ENCODE data around the gene METTL24.

Gene METTL24

GRCh38 chr6:110255211-110255750 lies 102.9 kb downstream of the METTL24 start:
- Histone ChIP-seq H3K9me3 (ENCODE audit: low read length) (no peaks in the 10 kb centered on the region), H3K4me3 (ENCODE audit: low read depth, low read length, poor library complexity, severe bottlenecking) (no peak overlapping the region), H3F3A (ENCODE audit: insufficient read depth, low read length) (no peaks in the 10 kb centered on the region), H3K4me2 (ENCODE audit: low read length) (no peak overlapping the region), H3K79me2 (ENCODE audit: insufficient read depth, low read length) (no peaks in the 10 kb centered on the region), H3K27ac (ENCODE audit: low read depth, low read length, poor library complexity, severe bottlenecking) (no peak overlapping the region), H3K4me1 (ENCODE audit: insufficient read depth, low read length, severe bottlenecking) (no peaks in the 10 kb centered on the region), H2AFZ (ENCODE audit: low read length) (no peak overlapping the region), H4K20me1 (ENCODE audit: insufficient read depth, low read length) (no peaks in the 10 kb centered on the region), H3K27me3 (ENCODE audit: insufficient read depth, low read length) (no peaks in the 10 kb centered on the region), H3K36me3 (ENCODE audit: insufficient read depth, low read length) (no peaks in the 10 kb centered on the region), H3K9ac (ENCODE audit: low read length) (no peak overlapping the region), H3K9me2 (ENCODE audit: low read depth, low read length) (no peaks in the 10 kb centered on the region)
- no peak for TF ChIP-seq EZH2 (IDR thresholded peaks at IDR 0.05; ENCODE audit: borderline replicate concordance, low read length)
- TF ChIP-seq, protein P1, sequence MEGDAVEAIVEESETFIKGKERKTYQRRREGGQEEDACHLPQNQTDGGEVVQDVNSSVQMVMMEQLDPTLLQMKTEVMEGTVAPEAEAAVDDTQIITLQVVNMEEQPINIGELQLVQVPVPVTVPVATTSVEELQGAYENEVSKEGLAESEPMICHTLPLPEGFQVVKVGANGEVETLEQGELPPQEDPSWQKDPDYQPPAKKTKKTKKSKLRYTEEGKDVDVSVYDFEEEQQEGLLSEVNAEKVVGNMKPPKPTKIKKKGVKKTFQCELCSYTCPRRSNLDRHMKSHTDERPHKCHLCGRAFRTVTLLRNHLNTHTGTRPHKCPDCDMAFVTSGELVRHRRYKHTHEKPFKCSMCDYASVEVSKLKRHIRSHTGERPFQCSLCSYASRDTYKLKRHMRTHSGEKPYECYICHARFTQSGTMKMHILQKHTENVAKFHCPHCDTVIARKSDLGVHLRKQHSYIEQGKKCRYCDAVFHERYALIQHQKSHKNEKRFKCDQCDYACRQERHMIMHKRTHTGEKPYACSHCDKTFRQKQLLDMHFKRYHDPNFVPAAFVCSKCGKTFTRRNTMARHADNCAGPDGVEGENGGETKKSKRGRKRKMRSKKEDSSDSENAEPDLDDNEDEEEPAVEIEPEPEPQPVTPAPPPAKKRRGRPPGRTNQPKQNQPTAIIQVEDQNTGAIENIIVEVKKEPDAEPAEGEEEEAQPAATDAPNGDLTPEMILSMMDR (IDR thresholded peaks at IDR 0.05; ENCODE audit: low read length) = no peak

DNA sequence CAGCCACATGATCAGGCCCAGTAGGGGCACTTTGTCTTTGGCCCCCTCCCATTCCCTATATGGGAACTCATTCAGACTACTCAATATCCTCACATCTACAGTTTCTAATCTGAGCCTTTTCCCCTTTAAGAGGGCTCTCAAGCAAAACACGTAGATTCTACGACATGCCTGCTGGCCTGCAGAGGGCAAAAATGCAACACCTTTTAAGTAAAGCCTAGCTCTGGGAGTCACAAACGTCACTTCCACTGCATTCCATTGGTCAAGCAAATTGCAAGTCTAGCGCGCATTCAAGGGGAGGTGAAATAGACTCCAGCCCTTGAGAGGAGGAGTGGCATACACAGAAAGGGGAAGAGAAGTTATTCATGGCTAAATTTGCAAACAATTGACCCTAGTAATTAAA lies 107.3 kb downstream of the METTL24 start:
- Histone ChIP-seq H3K9ac (ENCODE audit: low read length) (no peak overlapping the region), H3K27ac (ENCODE audit: low read depth, low read length, poor library complexity, severe bottlenecking) (no peak overlapping the region), H3K4me2 (ENCODE audit: low read length) (no peak overlapping the region), H3K79me2 (ENCODE audit: insufficient read depth, low read length) (no peaks in the 10 kb centered on the region), H3K9me3 (ENCODE audit: low read length) (no peaks in the 10 kb centered on the region), H4K20me1 (ENCODE audit: insufficient read depth, low read length) (no peaks in the 10 kb centered on the region), H2AFZ (ENCODE audit: low read length) (no peak overlapping the region), H3K4me3 (ENCODE audit: low read depth, low read length, poor library complexity, severe bottlenecking) (no peak overlapping the region), H3K27me3 (ENCODE audit: insufficient read depth, low read length) (no peaks in the 10 kb centered on the region), H3K36me3 (ENCODE audit: insufficient read depth, low read length) (no peaks in the 10 kb centered on the region), H3K9me2 (ENCODE audit: low read depth, low read length) (no peaks in the 10 kb centered on the region), H3F3A (ENCODE audit: insufficient read depth, low read length) (no peaks in the 10 kb centered on the region), H3K4me1 (ENCODE audit: insufficient read depth, low read length, severe bottlenecking) (no peaks in the 10 kb centered on the region)
- TF ChIP-seq EZH2 (IDR thresholded peaks at IDR 0.05; ENCODE audit: borderline replicate concordance, low read length) = no peak
- TF ChIP-seq, protein P1 (IDR thresholded peaks at IDR 0.05; ENCODE audit: low read length) = no peak

- H3K4me1 ChIP-seq (ENCODE audit: insufficient read depth, low read length, severe bottlenecking) = no peaks in the 10 kb centered on the region
- H3K27me3 ChIP-seq (ENCODE audit: insufficient read depth, low read length) = no peaks in the 10 kb centered on the region
- no peaks in the 10 kb centered on the region for H3F3A ChIP-seq (ENCODE audit: insufficient read depth, low read length)
- no peak overlapping the region for H3K27ac ChIP-seq (ENCODE audit: low read depth, low read length, poor library complexity, severe bottlenecking)
- no peaks in the 10 kb centered on the region for H3K79me2 ChIP-seq (ENCODE audit: insufficient read depth, low read length)
- H3K4me2 ChIP-seq (ENCODE audit: low read length) = no peak overlapping the region
- no peak for TF ChIP-seq EZH2 (IDR thresholded peaks at IDR 0.05; ENCODE audit: borderline replicate concordance, low read length)
- TF ChIP-seq, protein P1 (IDR thresholded peaks at IDR 0.05; ENCODE audit: low read length) = no peak
- H3K9me3 ChIP-seq (ENCODE audit: low read length) = no peaks in the 10 kb centered on the region
- H2AFZ ChIP-seq (ENCODE audit: low read length) = no peak overlapping the region
- H3K4me3 ChIP-seq (ENCODE audit: low read depth, low read length, poor library complexity, severe bottlenecking) = no peak overlapping the region
- H3K9me2 ChIP-seq (ENCODE audit: low read depth, low read length) = no peaks in the 10 kb centered on the region
- H4K20me1 ChIP-seq (ENCODE audit: insufficient read depth, low read length) = no peaks in the 10 kb centered on the region
- H3K36me3 ChIP-seq (ENCODE audit: insufficient read depth, low read length) = no peaks in the 10 kb centered on the region
- H3K9ac ChIP-seq (ENCODE audit: low read length) = no peak overlapping the region
These were observed 108.1 kb downstream of the METTL24 start for GRCh38 chr6:110250058-110250457.
